ENCODE measurements around the gene SGO2.

The SGO2 gene

DNA sequence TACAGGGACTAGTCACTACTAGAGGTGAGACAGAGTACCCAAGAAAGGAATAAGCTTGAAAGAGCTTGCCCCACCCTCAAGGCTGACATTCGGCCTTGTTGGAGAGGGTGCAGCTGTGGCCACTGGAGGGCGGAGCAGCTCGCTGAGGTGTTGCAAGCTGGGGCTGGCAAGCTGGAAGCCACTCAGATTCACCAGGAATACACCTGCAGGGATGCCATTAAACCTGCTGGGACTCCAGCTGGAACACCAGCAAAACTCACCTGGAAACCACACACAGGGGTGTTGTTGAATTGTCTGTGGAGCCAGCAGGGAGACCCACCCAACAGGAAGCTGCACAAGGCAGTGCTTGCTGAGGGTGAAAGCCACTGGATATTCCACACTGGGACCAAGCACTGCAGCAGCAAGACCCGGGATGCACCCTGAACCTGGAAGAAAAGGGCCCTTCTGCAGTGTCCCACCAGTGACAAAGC is 42.2 kb upstream of the SGO2 start:
- H3K27ac Mint-ChIP-seq = peak overlapping the region; percentile 26 to 35 (median 30)
- TF ChIP-seq, protein P1, sequence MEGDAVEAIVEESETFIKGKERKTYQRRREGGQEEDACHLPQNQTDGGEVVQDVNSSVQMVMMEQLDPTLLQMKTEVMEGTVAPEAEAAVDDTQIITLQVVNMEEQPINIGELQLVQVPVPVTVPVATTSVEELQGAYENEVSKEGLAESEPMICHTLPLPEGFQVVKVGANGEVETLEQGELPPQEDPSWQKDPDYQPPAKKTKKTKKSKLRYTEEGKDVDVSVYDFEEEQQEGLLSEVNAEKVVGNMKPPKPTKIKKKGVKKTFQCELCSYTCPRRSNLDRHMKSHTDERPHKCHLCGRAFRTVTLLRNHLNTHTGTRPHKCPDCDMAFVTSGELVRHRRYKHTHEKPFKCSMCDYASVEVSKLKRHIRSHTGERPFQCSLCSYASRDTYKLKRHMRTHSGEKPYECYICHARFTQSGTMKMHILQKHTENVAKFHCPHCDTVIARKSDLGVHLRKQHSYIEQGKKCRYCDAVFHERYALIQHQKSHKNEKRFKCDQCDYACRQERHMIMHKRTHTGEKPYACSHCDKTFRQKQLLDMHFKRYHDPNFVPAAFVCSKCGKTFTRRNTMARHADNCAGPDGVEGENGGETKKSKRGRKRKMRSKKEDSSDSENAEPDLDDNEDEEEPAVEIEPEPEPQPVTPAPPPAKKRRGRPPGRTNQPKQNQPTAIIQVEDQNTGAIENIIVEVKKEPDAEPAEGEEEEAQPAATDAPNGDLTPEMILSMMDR (IDR thresholded peaks at IDR 0.05; ENCODE audit: unreplicated experiment in 3 of 3) = peak; percentile 41 to 49 (median 47)
- H3K36me3 Mint-ChIP-seq (ENCODE audit: low read depth) = peaks cover 9% of the 10 kb centered on the region
- H3K4me3 Mint-ChIP-seq = no peak overlapping the region
- H3K4me1 Mint-ChIP-seq = peaks cover 34% of the 10 kb centered on the region
- no peaks in the 10 kb centered on the region for H3K27me3 Mint-ChIP-seq (ENCODE audit: low read depth)
- no peaks in the 10 kb centered on the region for H3K9me3 Mint-ChIP-seq

DNA sequence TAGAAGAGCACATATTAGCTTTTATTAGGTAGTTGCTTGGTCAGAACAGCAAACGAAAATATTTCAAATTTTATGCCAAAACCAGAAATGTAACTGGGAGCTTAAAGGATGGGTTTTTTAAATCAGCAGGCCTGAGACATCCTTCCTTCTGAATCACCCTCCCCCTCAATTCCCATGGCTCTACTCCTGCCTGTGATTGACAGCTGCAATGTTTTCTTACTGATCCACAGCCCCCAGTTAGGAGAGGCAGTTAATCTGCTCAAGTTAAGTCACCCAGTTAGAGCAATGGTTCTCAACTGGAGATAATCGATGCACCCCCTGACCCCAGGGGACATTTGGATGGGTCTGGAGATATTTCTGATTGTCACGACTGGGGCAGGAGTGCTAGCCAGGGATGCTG is 41.1 kb upstream of the SGO2 start:
- Mint-ChIP-seq H3K4me1 (peaks cover 24% of the 10 kb centered on the region), H3K27ac (no peak overlapping the region), H3K4me3 (no peak overlapping the region), H3K27me3 (ENCODE audit: low read depth) (no peaks in the 10 kb centered on the region), H3K36me3 (ENCODE audit: low read depth) (peaks cover 7% of the 10 kb centered on the region), H3K9me3 (no peaks in the 10 kb centered on the region)
- TF ChIP-seq, protein P1 (IDR thresholded peaks at IDR 0.05; ENCODE audit: unreplicated experiment in 3 of 3) = no peak

DNA sequence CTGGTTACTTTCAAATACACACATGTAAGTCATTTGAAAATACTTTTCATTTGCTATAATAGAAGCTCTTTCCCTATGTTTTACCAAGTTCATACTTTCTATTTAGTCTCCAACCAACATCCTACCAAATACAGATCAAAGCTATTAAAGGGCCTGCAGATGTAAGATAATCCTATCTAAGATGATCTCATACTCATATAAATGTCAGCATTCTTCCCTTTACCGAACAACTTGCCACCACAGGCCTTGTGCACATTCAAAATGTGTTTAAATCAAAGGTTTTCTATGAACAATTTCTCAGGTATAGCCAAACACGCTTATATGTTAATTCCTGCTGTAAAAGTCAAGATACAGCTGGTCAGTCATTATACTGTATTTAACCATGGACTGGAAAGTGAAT is 39.5 kb upstream of the SGO2 start:
- H3K4me1 Mint-ChIP-seq = peaks cover 12% of the 10 kb centered on the region
- no peak overlapping the region for H3K4me3 Mint-ChIP-seq
- no peaks in the 10 kb centered on the region for H3K27me3 Mint-ChIP-seq (ENCODE audit: low read depth)
- peaks cover 20% of the 10 kb centered on the region for H3K36me3 Mint-ChIP-seq (ENCODE audit: low read depth)
- peak overlapping the region in 1 of 3 experiments; percentile 11 for H3K27ac Mint-ChIP-seq
- TF ChIP-seq, protein P1 (IDR thresholded peaks at IDR 0.05; ENCODE audit: unreplicated experiment in 3 of 3) = no peak
- no peaks in the 10 kb centered on the region for H3K9me3 Mint-ChIP-seq

DNA sequence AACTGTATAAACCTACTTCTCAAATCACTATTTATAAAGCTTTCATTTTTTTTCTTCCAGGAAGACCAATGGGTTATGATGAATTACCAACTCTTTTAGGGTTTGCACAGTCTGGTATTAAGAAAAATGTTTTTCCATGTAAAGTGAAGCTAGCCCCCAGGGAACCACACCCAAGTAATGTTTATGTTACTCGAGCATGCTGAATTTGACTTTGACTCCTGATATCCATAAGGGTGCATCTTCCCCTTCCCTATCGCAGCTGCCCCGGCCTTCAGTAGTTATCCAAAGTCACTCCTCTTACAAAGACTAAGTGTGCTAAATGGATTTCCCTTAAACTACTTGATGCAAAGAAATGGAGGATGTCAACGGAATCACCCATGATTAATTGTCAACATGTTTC is 37.8 kb upstream of the SGO2 start:
- TF ChIP-seq, protein P1 (IDR thresholded peaks at IDR 0.05; ENCODE audit: unreplicated experiment in 3 of 3) = no peak
- no peaks in the 10 kb centered on the region for H3K27me3 Mint-ChIP-seq (ENCODE audit: low read depth)
- H3K4me3 Mint-ChIP-seq = no peak overlapping the region
- no peak overlapping the region for H3K27ac Mint-ChIP-seq
- no peaks in the 10 kb centered on the region for H3K9me3 Mint-ChIP-seq
- H3K4me1 Mint-ChIP-seq = peaks cover 11% of the 10 kb centered on the region
- peaks cover 34% of the 10 kb centered on the region for H3K36me3 Mint-ChIP-seq (ENCODE audit: low read depth)

DNA sequence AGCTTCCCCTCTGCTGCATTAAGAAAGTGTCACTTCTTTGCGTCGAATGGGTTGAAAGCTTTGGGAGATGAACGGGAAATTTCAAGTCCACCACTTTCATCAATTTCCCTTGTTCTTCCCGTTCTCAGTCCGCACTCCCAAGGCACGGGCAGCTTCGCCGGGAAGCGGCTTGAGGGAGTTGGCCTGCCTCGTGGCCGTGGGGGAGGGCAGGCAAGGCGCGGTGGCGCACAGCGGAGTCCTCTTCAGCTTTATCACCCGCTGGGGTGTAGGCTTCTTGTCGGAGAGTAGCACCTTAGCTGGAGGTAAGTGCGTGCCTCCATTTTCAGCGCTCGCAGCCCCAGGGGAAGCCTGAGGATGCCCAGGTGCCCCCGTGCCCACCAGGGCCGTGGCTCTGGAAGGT is 36.0 kb upstream of the SGO2 start:
- Mint-ChIP-seq H3K9me3 (no peaks in the 10 kb centered on the region), H3K27ac (no peak overlapping the region), H3K36me3 (ENCODE audit: low read depth) (peaks cover 47% of the 10 kb centered on the region), H3K4me1 (peaks cover 6% of the 10 kb centered on the region), H3K27me3 (ENCODE audit: low read depth) (no peaks in the 10 kb centered on the region), H3K4me3 (no peak overlapping the region)
- TF ChIP-seq, protein P1 (IDR thresholded peaks at IDR 0.05; ENCODE audit: unreplicated experiment in 3 of 3) = no peak

DNA sequence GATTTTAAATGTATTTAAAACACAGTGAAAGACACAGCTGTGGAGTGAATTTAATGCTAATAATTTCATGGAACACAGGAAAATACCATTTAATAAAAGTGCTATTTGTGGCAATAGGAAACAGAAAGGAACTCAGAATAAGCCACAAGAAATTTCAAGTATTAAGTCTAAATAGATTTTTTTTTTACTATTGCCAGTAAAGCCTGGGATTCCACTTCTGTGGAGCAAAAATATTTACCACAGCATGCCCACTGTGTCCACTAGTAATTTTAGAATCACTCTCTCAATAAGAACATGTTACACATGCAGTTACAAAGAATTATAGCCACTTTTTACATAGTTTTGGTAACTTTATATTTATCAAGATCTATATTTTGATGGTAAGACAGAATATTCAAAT is 33.4 kb upstream of the SGO2 start:
- Mint-ChIP-seq H3K36me3 (ENCODE audit: low read depth) (peaks cover 61% of the 10 kb centered on the region), H3K4me1 (no peaks in the 10 kb centered on the region), H3K4me3 (no peak overlapping the region), H3K9me3 (no peaks in the 10 kb centered on the region), H3K27me3 (ENCODE audit: low read depth) (no peaks in the 10 kb centered on the region), H3K27ac (no peak overlapping the region)
- TF ChIP-seq, protein P1 (IDR thresholded peaks at IDR 0.05; ENCODE audit: unreplicated experiment in 3 of 3) = no peak
